Pulmonary artery endothelial cell (primary cell): ENCODE data around the gene RBM47. TPM values are rescaled to one million over a fixed set of nuclear protein-coding genes. Genes with fewer than 3 reads are reported as not detected.
"Not testable (repeated sequence)": the region's sequence is repeated elsewhere in the genome, so short reads cannot be mapped to it uniquely, and the experiment has no call there.

Source experiments
- DNase-seq: peaks from one replicate; pipeline ENCODE4 v3.0.0-alpha.2; 2011; ENCODE audit warnings: low read depth, low spot score
- total RNA-seq: library from RNA; depleted of rRNA; stranded (reverse); fragments of >200 nt; gene quantifications from 2 replicates; pipeline ENCODE4 v1.2.3, GENCODE V29; 2014

RBM47 gene
- total RNA-seq, 1 donor from 2014 or later, result 0.20 TPM

GRCh38 chr4:40454816-40455215, 174.8 kb downstream of the RBM47 start:
- no peak for DNase-seq

DNA sequence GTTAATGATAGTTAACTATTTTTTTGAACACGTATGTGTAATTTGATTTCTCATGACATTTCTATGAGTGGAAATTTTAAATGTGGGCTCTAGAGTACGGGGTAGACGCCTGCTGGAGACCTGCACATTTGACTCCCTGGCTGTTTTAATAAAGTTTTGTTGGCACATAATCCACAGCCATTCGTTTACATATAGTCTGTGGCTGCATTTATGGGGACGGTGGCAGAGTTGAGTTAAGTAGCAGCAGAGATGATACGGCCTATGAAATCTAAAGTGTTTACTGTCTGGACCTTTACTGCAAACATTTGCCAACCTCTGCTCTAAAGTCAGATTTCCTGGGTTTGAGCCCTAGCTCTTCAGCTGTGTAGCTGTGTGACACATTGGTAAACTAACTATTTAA, 175.8 kb downstream of the RBM47 start:
- DNase-seq, result no peak

DNA sequence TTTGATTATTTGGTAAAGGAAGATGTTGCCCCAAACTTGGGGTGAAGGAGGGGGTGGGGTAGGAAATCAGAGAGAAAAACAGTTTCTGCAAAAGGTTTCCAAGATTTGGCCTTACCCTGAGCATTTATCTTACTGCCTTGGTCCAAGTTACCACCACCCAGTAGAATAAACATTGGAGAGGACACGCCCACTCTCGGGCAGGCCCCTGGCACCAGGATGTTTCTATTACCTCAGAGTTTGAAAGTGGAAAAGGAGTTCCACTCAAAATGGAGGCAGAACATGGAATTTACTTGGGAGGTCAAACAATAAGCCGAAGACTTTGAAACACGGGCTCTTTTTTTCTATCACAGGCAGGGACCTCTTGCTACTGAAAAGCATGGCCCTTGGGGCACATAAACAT, 180.8 kb downstream of the RBM47 start:
- DNase-seq, result no peak

GRCh38 chr4:40446839-40447238, 182.8 kb downstream of the RBM47 start:
- no peak for DNase-seq

GRCh38 chr4:40446261-40446750, 183.4 kb downstream of the RBM47 start:
- DNase-seq, result not testable (repeated sequence)

GRCh38 chr4:40445671-40446070, 184.0 kb downstream of the RBM47 start:
- DNase-seq, result no peak

DNA sequence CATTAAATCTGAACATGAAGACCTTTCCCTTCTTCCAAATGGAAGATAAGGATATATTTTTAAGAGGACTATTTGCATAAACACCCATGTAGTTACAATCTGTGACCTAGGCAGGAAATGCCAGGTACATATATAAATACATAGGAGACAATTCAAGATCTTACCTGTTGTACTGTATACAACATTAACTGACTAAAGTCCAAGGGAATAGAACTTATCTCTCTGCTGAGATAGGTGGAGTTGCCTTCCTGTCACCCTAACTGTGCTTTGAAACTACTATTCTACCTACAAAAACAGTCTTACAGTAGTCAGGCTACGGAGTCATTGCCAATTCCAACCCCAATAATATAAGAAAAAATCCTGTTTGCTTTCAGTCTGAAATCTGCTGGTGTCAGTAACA, 188.2 kb downstream of the RBM47 start:
- no peak for DNase-seq

DNA sequence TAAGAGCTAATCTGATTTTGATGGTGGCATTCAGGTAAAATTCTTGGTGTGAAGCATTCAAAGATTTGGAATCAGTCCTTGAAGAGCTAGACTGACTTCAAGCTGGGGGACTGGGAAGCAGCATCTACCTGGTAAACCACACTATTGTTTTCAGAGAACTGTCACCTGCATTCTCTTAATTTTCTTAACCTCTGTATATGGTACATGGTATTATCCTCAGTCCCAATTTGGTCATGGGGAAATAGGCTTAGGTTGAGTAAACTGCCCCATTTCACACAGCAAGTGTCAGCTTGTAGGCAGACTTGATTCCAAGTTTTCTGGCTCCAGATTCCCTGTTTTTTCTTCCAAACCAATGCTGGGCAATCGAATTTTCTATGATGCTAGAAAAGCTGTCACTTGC, 190.1 kb downstream of the RBM47 start:
- no peak for DNase-seq

DNA sequence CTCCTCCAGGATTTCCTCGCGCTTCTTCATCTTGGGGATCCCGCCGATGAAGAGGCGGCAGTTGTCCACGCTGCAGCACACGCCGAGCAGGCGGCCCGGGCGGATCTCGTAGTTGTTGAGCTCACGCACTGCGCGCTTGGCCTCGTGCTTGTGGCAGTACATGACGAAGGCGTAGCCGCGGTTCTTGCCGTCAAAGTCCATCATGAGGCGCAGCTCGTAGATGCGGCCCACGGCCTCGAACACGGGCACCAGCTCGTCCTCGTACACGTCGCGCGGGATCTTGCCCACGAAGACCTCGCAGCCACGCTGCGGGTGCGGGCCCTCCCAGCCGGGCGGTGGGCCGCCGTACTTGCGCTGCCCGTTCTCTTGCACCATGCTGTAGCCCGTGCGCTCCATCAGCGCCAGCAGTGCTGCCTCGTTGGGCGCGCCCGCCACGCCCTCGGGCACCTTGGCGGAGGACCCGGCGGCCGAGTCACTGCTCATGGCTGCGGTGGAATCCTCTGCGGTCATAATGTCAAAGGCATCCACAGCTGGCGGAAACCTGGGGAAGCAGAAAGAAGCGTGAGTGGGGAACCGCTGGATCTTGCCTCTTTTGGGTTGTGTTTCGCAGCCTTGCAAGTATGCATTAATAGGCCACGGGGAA, 191.2 kb downstream of the RBM47 start:
- no peak for DNase-seq

- DNase-seq, result no peak
Measured at GRCh38 chr4:40437741-40438383, 191.8 kb downstream of the RBM47 start.

DNA sequence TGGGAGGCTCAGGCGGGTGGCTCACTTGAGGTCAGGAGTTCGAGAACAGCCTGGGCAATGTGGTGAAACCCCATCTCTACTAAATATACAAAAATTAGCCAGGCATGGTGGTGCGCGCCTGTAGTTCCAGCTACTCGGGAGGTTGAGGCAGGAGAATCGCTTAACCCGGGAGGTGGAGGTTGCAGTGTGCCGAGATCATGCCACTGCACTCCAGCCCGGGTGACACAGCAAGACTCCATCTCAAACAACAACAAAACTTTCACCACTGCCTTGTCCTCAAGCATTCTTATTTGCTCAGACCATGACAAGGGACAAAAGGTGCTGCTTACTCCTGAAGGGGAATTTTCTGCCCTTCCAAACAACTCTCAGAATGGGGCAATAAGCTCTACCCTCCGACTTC, 194.4 kb downstream of the RBM47 start:
- DNase-seq, result not testable (repeated sequence)

- no peak for DNase-seq
Measured at GRCh38 chr4:40434126-40434687, 195.5 kb downstream of the RBM47 start.

- DNase-seq, result no peak
Measured at GRCh38 chr4:40432504-40432903, 197.2 kb downstream of the RBM47 start.

GRCh38 chr4:40427871-40428270, 201.8 kb downstream of the RBM47 start:
- DNase-seq, result not testable (repeated sequence)

DNA sequence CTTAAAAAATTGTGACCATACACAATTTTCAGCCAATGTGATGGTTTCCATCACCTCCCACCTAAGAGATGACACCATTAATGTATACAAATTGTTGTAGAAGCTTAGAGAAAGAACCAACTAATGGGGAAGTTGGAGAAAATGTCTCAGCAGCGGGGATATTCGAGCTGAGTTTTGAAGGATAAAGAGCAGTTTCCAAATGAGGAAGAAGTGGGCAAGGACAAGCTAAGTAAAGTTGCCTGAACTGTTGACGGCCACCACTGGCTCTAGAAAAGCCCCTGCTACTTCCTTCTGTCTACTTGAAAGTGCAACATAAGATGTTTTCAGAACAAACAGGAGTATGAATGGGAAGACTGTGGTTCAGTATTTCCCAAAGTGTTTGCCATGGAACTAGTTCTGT, 202.5 kb downstream of the RBM47 start:
- no peak for DNase-seq

DNA sequence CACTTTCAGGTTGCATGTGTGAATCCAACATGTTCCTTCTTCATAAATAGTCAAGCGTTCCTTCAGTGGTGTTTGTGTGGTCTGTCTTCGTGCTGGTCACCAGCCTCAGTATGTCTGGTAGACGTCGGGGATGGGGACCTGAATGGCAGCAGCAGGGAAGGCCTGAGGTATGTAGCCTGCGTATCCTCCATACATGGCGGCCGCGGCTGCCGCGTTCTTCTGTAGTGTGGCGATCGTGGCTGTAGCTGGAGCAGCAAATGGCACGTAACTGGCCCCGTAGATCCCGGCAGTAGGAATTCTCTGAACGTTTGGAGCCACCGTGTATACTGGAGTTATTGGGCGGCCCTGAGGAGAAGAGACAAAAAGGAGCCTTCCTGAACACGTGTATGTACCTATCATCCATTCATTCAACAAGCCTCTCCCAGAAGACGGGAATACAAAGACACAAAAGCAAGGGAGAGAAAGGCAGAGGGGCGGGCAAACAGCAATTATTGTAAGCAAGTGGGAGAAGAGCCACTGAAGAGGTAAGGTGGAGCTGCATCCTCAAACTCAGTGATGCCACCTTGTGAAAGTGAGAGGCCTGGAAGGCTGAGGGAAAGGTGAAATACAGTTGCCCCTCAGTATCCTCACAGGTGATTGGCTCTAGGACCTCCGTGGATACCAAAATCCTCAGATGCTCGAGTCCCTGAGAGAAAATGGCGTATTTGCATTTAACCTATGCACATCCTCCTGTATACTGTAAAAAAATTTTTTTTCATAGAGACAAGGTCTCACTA, 203.7 kb downstream of the RBM47 start:
- no peak for DNase-seq

- no peak for DNase-seq
Measured at GRCh38 chr4:40423735-40424134, 205.9 kb downstream of the RBM47 start.

DNA sequence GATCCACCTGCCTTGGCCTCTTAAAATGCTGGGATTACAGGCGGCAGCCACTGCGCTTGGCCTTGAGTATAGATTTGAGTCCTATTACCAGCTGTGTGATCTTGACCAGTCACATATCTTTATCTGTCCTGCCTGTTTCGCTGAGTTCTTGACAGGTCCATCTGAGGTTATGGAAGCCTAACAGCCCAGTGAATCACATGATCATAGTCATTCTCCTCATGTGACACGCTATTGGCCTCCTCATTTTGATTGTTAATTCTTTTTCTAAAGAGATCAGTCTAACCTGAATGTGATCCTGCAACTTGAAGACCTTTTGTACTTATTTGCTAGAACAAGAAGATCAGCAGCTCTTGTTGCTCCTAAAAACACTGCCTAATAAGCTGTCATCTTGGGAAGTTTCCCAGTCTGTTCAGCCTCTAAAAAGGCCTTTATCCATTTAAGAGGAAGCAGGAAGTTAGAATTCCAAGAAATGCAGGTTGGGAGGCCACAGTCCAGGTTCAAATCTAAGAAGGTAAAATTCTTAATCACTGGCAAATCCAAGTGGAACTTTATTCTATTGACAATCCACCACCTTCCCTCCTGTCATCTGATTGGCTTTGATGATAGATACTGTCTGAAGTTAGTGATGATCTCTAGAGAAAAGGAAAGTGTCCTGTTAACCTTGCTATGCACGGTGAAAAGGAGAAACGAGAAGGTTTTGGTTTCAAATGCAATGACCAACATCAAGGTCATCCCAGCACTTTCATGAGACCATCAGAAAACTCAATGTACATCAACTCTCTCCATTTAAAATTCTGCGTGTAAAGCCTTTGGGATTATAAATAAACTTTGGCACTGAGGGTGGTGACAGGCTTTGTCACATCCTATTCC, 207.6 kb downstream of the RBM47 start:
- no peak for DNase-seq

DNA sequence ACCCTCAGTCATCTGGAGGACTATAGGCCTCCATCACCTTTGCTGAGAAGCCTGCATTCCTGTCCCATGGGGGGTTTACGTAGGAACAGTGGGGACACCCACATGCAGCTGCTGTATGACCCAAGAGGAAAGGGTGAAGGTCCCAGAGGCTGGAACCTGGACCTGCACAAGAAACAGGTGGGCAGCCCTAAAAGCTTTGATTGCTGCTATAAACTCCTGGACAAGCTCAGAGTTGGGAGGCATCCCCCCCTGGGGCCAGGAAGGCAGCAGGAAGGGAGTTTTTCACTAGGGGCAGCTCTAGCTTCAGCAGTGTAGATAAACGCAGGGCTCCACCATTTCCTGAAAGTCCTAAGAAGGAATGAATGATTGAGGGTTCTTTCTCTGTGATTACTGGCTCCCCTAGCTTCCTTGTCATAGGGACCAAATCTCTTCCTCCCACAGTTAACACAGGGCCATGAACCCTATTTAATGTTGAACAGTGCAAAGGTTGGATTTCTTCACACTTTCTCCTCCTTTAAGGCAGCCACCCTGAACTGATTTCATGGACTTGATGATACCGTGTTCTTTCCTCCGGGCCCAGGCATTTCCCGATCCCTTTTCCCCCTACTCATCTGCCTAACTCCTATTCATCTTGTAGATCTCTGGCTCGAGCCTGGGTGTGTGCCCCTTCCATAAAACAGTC, 210.3 kb downstream of the RBM47 start:
- DNase-seq, result no peak

- DNase-seq, result no peak
Measured at GRCh38 chr4:40418430-40419230, 211.0 kb downstream of the RBM47 start.
